Dedifferentiated amniotic fluid mesenchymal stem cell (primary cell): ENCODE results near the gene MSANTD7.
"Not testable (repeated sequence)": the region's sequence is repeated elsewhere in the genome, so short reads cannot be mapped to it uniquely, and the experiment has no call there.

ENCODE experiments used
- DNase-seq: peaks from one replicate; pipeline ENCODE4 v3.0.0-alpha.2; 2016; ENCODE audit errors: extremely low spot score

MSANTD7 gene

GRCh38 chr10:14837003-14837756 is 926 bp upstream of the MSANTD7 start:
- no peak for DNase-seq

GRCh38 chr10:14838582-14839304 is 637 bp downstream of the MSANTD7 start:
- no peak for DNase-seq

GRCh38 chr10:14839305-14839695 is 1.2 kb downstream of the MSANTD7 start:
- no peak for DNase-seq

GRCh38 chr10:14840178-14840577 is 2.1 kb downstream of the MSANTD7 start:
- DNase-seq, result no peak

- no peak for DNase-seq
Observed at GRCh38 chr10:14843327-14843988, 5.4 kb downstream of the MSANTD7 start.

GRCh38 chr10:14844948-14845347 is 6.8 kb downstream of the MSANTD7 start:
- no peak for DNase-seq

GRCh38 chr10:14852236-14852635 is 14.1 kb downstream of the MSANTD7 start:
- DNase-seq, result no peak

GRCh38 chr10:14855453-14855852 is 17.3 kb downstream of the MSANTD7 start:
- no peak for DNase-seq

GRCh38 chr10:14858338-14858960 is 20.3 kb downstream of the MSANTD7 start:
- no peak for DNase-seq

- no peak for DNase-seq
Observed at GRCh38 chr10:14859043-14859442, 20.9 kb downstream of the MSANTD7 start.

- no peak for DNase-seq
Observed at GRCh38 chr10:14859775-14860174, 21.7 kb downstream of the MSANTD7 start.

- no peak for DNase-seq
Observed at GRCh38 chr10:14860791-14861190, 22.7 kb downstream of the MSANTD7 start.

- DNase-seq, result not testable (repeated sequence)
Observed at GRCh38 chr10:14864466-14864865, 26.4 kb downstream of the MSANTD7 start.

- DNase-seq, result not testable (repeated sequence)
Observed at GRCh38 chr10:14864871-14865270, 26.8 kb downstream of the MSANTD7 start.

- no peak for DNase-seq
Observed at GRCh38 chr10:14873090-14873760, 35.1 kb downstream of the MSANTD7 start.

DNA sequence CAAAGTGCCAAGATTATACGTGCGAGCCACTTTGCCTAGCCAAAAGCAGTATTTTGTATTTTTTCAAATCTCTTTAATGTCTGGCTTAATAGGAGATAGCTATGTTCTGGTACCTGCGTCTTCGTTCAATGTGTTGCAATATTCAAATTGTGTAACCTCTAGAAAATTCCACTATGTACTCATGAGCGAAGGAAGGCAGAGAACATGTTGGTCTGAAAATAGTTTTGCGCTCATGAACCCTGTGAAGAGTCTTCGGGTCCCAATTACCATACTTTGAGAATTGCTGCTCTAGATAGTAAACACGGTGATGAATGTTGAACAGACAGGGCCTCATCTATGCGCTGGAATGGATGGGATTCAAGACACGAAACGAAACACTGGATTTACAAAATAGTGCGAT is 37.8 kb downstream of the MSANTD7 start:
- no peak for DNase-seq

- no peak for DNase-seq
Observed at GRCh38 chr10:14876764-14877163, 38.7 kb downstream of the MSANTD7 start.

DNA sequence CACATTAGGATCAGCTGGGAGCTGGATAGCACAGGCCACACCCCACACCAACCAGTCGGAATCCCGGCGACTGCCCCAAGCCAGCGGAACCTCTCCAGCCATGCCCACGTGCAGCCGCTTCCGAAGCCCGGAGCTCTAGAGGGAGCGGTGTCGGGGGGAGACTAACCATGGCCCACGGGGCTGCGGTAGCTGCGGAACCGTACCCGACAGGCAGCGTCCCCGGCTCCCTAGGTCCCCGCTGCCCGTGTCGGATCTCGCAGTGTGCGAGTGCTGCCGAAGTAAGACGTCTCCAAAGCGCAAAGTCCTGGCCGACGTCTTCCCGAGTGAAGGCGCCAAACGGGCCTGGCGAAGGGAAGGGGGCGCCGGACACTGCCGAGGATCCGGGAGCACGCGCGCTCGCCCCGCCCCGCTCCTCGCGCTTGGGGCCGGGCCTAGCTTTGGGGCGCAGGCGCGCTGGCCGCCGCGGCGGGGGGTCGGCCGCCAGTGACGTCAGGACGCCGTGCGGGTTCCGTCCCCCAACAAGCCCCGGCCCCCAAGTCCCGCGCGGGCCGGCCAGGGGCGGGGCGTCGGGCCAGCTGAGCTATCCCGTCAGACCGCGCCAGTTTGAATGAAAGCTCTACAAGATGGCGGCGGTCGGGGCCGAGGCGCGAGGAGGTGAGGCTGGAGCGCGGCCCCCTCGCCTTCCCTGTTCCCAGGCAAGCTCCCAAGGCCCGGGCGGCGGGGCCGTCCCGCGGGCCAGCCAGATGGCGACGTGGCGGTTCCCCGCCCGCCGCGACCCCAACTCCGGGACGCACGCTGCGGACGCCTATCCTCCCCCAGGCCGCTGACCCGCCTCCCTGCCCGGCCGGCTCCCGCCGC is 40.4 kb downstream of the MSANTD7 start, which contains the start of gene SUV39H2:
Gene SUV39H2 (plus strand): TSS at position 601 of the 858 bp plus-strand sequence. CDS start 23 bp downstream, at position 624.
- DNase-seq, result peak; percentile 94

DNA sequence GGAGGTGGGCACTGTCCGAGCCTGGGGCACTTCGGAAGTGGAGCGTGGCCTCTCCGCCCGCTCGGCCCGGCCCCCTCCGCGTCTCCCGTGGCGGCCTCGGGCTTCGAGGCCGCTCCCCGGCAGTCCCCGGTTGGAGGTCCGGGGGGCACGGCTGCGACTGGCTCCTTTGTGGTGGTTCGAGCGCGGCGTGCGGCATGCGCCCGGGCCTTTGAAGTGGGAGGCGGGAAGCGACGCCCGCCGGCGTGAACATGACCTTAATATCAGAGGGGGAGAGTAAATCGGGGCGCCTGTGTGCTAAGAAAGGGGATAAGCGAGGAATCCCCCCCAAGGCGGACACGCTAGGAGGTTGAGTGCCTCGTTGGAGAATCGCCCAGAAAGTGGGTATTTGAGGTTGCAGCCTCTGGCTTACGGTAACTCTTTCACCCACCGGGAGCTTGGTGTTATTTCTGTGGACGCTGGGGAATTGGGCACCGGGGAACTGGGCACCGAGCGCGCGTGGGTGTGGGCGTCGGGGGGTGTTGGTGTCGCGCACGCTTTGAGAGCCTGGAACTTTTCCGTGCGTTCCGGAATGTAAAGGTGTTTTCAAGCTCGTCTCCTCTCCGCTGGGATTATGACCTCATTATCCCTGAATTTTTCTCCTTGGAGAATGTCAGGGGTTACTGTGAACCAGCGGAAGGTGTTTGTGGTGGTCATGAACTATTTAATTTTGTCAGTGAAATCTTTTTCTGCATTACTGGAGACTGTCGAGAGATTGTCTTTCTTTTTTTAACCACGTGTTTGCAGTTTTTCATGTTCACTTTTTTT is 41.2 kb downstream of the MSANTD7 start:
- no peak for DNase-seq

DNA sequence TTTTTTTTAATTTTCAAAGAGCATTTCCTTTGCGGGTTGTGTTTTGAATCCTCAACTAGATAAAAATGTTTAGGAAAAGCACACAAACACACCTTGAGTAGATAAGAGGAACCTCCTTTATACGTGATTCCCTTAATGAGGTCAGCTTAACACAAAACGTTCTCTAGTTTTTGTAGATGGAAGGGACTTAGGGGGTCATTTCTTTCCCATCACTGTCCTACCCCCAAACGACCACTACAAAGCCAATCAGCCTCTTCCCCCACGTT is 41.8 kb downstream of the MSANTD7 start:
- DNase-seq, result no peak
